K562 (cell line): ENCODE data around the gene PACRG. TPM values are rescaled to one million over a fixed set of nuclear protein-coding genes. Genes with fewer than 3 reads are reported as not detected.

Experiments used
- ATAC-seq: fragments of 200-7000 bp; cut with Tn5 transposase; 3 replicates; pipeline ENCODE4 v1.9.1; 2020; ENCODE audit warnings: moderate library complexity
- BruUV-seq: library from RNA; stranded (reverse); fragments of 400-500 nt; replicated peaks from 2 replicates; lab custom pipeline; 2021; lab: Mats Ljungman, UMichigan
- CTCF ChIA-PET: fragments of 300-600 bp; formaldehyde crosslinking; extraction: SDS; loops from one replicate; lab custom pipeline; 2021; ENCODE audit warnings: low intra/inter-chr PET ratio; lab: Yijun Ruan, JAX
- POLR2A ChIA-PET: fragments of 300-600, 350-650 bp; sonication (Branson Sonifier 250); formaldehyde crosslinking; extraction: SDS; loops from one replicate; lab custom pipeline; 2021; ENCODE audit warnings: antibody characterized with exemption, inconsistent platforms; lab: Yijun Ruan, JAX
- DNase-seq, 4 experiments: peaks; one replicate each; pipeline versions ENCODE4 v3.0.0 to v3.0.0-alpha.2; 2011 to 2018; ENCODE audit warnings: low spot score in 3 of 4, mixed read lengths in 3 of 4; ENCODE audit errors: extremely low read depth in 1 of 4
- FAIRE-seq: peaks from 2 replicates; lab custom pipeline; 2011; peaks lifted over from hg19 to GRCh38; lab: Jason Lieb, UNC
- H2AFZ ChIP-seq: 2 replicates; pipeline ENCODE4 v1.6.0; 2011; ENCODE audit warnings: low read depth, low read length, control low read depth, inconsistent platforms
- H3K27ac ChIP-seq: fragments of 200-600 bp; 3 replicates; pipeline ENCODE4 v1.8.0; 2011; ENCODE audit warnings: low read depth, mild to moderate bottlenecking, control low read depth, inconsistent platforms, low read length, moderate library complexity, mixed read lengths; ENCODE audit errors: extremely low read depth
- H3K27me3 ChIP-seq, 2 experiments: fragments of 300-600 bp in 1 of 2; 2 replicates in 1 of 2; 3 replicates in 1 of 2; pipeline versions ENCODE4 v1.6.0 to v1.8.0; 2011; ENCODE audit warnings: inconsistent platforms in 2 of 2, low read length in 2 of 2, mild to moderate bottlenecking in 1 of 2, mixed read lengths in 1 of 2, moderate library complexity in 1 of 2; ENCODE audit not compliant: control insufficient read depth in 2 of 2, insufficient read depth in 2 of 2
- H3K36me3 ChIP-seq: fragments of 300-600 bp; 3 replicates; pipeline ENCODE4 v1.8.0; 2011; ENCODE audit warnings: mild to moderate bottlenecking, low read length, inconsistent platforms; ENCODE audit not compliant: control insufficient read depth, insufficient read depth
- H3K4me1 ChIP-seq, 2 experiments: fragments of 200-600 bp in 1 of 2; replicated peaks in 1 of 2; 2 replicates in 1 of 2; 3 replicates in 1 of 2; pipeline versions ENCODE4 v1.5.1 to v1.8.0; 2011; ENCODE audit warnings: inconsistent platforms in 2 of 2, low read length in 2 of 2, mild to moderate bottlenecking in 1 of 2, mixed read lengths in 1 of 2, moderate library complexity in 1 of 2; ENCODE audit not compliant: control insufficient read depth in 2 of 2, insufficient read depth in 2 of 2
- H3K4me2 ChIP-seq: 2 replicates; pipeline ENCODE4 v1.6.1; 2011; ENCODE audit warnings: low read length, control low read depth, inconsistent platforms, mixed read lengths; ENCODE audit not compliant: insufficient read depth
- H3K4me3 ChIP-seq: fragments of 200-600 bp; sonication (generic), shearing (Covaris generic); 2 replicates; pipeline ENCODE4 v1.5.1; 2016; ENCODE audit warnings: control low read depth, inconsistent platforms
- H3K79me2 ChIP-seq: fragments of 200-600 bp; 3 replicates; pipeline ENCODE4 v1.8.0; 2011; ENCODE audit warnings: low read length, inconsistent platforms; ENCODE audit not compliant: control insufficient read depth, insufficient read depth
- H3K9ac ChIP-seq, 2 experiments: 2 replicates each; pipeline versions ENCODE4 v1.6.0 to v1.6.1; 2011; ENCODE audit warnings: low read depth in 2 of 2, low read length in 2 of 2, control low read depth in 1 of 2, inconsistent platforms in 1 of 2, mild to moderate bottlenecking in 1 of 2, mixed read lengths in 1 of 2; ENCODE audit not compliant: insufficient read depth in 1 of 2
- H3K9me1 ChIP-seq: one replicate; pipeline ENCODE4 v1.6.0; 2011; ENCODE audit warnings: inconsistent platforms, mild to moderate bottlenecking, low read length, moderate library complexity; ENCODE audit not compliant: control insufficient read depth, insufficient read depth
- H3K9me3 ChIP-seq: replicated peaks from 2 replicates; pipeline ENCODE4 v1.5.1; 2011; ENCODE audit warnings: low read depth, low read length, inconsistent platforms; ENCODE audit not compliant: control insufficient read depth, insufficient read depth
- H4K20me1 ChIP-seq: replicated peaks from 2 replicates; pipeline ENCODE4 v1.6.1; 2011; ENCODE audit warnings: low read length, inconsistent platforms, mixed read lengths; ENCODE audit not compliant: control insufficient read depth, insufficient read depth
- CSDE1 ChIP-seq, 2 experiments: fragments of 450-650 bp; IDR thresholded peaks; 2 replicates each; pipeline ENCODE4 v1.6.1; 2016; ENCODE audit warnings: mild to moderate bottlenecking in 1 of 2
- CXXC5 ChIP-seq: fragments of 250-450 bp; sonication (Bioruptor Pico); IDR thresholded peaks from 2 replicates; pipeline ENCODE4 v1.8.0; 2022; ENCODE audit warnings: inconsistent platforms, mild to moderate bottlenecking, moderate library complexity
- DACH1 ChIP-seq: fragments of 450-650 bp; IDR thresholded peaks from 2 replicates; pipeline ENCODE4 v1.6.1; 2018; ENCODE audit not compliant: partially characterized antibody
- IRF2 ChIP-seq: sonication (generic); formaldehyde crosslinking; IDR thresholded peaks from 2 replicates; pipeline ENCODE4 v1.8.1; 2022; ENCODE audit warnings: mild to moderate bottlenecking, missing genetic modification reagents
- SAP30 ChIP-seq: fragments of 200-600 bp; sonication (generic); IDR thresholded peaks from 2 replicates; pipeline ENCODE4 v1.6.1; 2012; ENCODE audit warnings: borderline replicate concordance, low read depth, mild to moderate bottlenecking, moderate library complexity, low read length, control low read depth, inconsistent platforms; ENCODE audit not compliant: insufficient read depth, poor library complexity, severe bottlenecking
- SRSF1 ChIP-seq: fragments of 200-400 bp; formaldehyde crosslinking; IDR thresholded peaks from 2 replicates; pipeline ENCODE4 v1.6.1; 2017; ENCODE audit warnings: mild to moderate bottlenecking, low read depth, low read length, moderate library complexity
- TCF3 ChIP-seq: sonication (generic); formaldehyde crosslinking; IDR thresholded peaks from 2 replicates; pipeline ENCODE4 v1.4.0; 2020; ENCODE audit warnings: mild to moderate bottlenecking, missing genetic modification reagents
- TEAD4 ChIP-seq, 2 experiments: sonication (generic) in 1 of 2; formaldehyde crosslinking in 1 of 2; IDR thresholded peaks; 2 replicates each; pipeline versions ENCODE4 v1.6.1 to v1.8.0; 2012 to 2022; ENCODE audit warnings: borderline replicate concordance in 1 of 2, inconsistent platforms in 1 of 2, low read length in 1 of 2, mild to moderate bottlenecking in 1 of 2, missing genetic modification reagents in 1 of 2
- ZBTB40 ChIP-seq, 2 experiments: fragments of 450-650 bp in 1 of 2; sonication (generic) in 1 of 2; formaldehyde crosslinking in 1 of 2; IDR thresholded peaks; 2 replicates each; pipeline versions ENCODE4 v1.7.1 to v1.9.0; 2016 to 2022; ENCODE audit warnings: inconsistent platforms in 1 of 2, mild to moderate bottlenecking in 1 of 2, missing genetic modification reagents in 1 of 2
- ZNF436 ChIP-seq: fragments of 250-450, 450-650 bp; sonication (Bioruptor Pico); formaldehyde crosslinking; IDR thresholded peaks from 2 replicates; pipeline ENCODE4 v1.7.0; 2020; ENCODE audit warnings: mild to moderate bottlenecking
- WGBS: fragments of 100-300 bp; shearing (Covaris generic); methylation state at CpG from one replicate; pipeline ENCODE4 v1.1.6; 2016; ENCODE audit warnings: low coverage, mixed read lengths; ENCODE audit not compliant: insufficient coverage; ENCODE audit errors: missing lambda C conversion rate; 5-methylcytosine and 5-hydroxymethylcytosine counted together
- in situ Hi-C: fragments of 300-500 bp; cut with MboI; formaldehyde crosslinking; loops from 4 replicates; pipeline ENCODE4 v1.15.0; 2018; ENCODE audit warnings: inconsistent platforms, mixed read lengths
- intact Hi-C: fragments of 100-400 bp; cut with micrococcal nuclease; formaldehyde crosslinking; loops from 2 replicates; pipeline ENCODE4 v1.14.2; 2022
- polyA plus RNA-seq, 8 experiments: library from polyadenylated mRNA; depleted of rRNA in 4 of 8; stranded (reverse) in 5 of 8; unstranded in 3 of 8; fragments of >200 nt; fragmentation: Nextera tagmentation in 2 of 8; fragmentation: Illumina TruSeq in 1 of 8; extraction: Ambion mirVana in 2 of 8; extraction: Trizol in 1 of 8; gene quantifications; 2 replicates each; pipeline versions ENCODE4 v1.2.1 to v1.2.3, GENCODE V29; 2011 to 2014; ENCODE audit warnings: inconsistent platforms in 1 of 8, missing spikeins in 1 of 8
- total RNA-seq, 7 experiments: library from RNA; depleted of rRNA in 6 of 7; stranded (reverse); fragments of >200 nt in 6 of 7; fragmentation: Illumina TruSeq in 2 of 7; extraction: Trizol in 2 of 7; gene quantifications; 2 replicates each; pipeline versions ENCODE4 v1.2.1 to v1.2.3, GENCODE V29; 2011 to 2021; ENCODE audit warnings: low replicate concordance in 1 of 7

The PACRG gene
- total and polyA plus RNA-seq, 9 of the 15 experiments (the other 6 are each of a cell fraction or from before 2014, with no cell fraction given) = 0.04 TPM; not detected in 8

- no TSS peak for BruUV-seq
- Histone ChIP-seq H3K36me3 (no peaks in the 10 kb centered on the region), H3K4me2 (no peak overlapping the region), H3K9me1 (no peaks in the 10 kb centered on the region), H3K4me3 (no peak overlapping the region), H3K27ac (no peak overlapping the region), H3K9me3 (no peaks in the 10 kb centered on the region), H3K9ac (no peak overlapping the region), H4K20me1 (no peaks in the 10 kb centered on the region), H3K79me2 (no peaks in the 10 kb centered on the region), H2AFZ (no peak overlapping the region), H3K27me3 (peaks cover 52 to 55% of the 10 kb centered on the region in 2 experiments), H3K4me1 (no peaks in the 10 kb centered on the region)
- FAIRE-seq = no peak
- WGBS = 0% methylated on average over 5 of the region's 5 CpGs
- no peak for DNase-seq
- ChIA-PET POLR2A (no interaction called here), CTCF (no interaction called here)
- no peak for TF ChIP-seq DACH1
- TF ChIP-seq SAP30 = no peak
- TF ChIP-seq TEAD4 (IDR thresholded peaks at IDR 0.05; ENCODE audit: low read length) = no peak
- no peak for TF ChIP-seq TEAD4 (CRISPR knock-in tag; IDR thresholded peaks at IDR 0.05; ENCODE audit: borderline replicate concordance)
- no peak for TF ChIP-seq CSDE1 (IDR thresholded peaks at IDR 0.05)
- TF ChIP-seq TCF3 (CRISPR knock-in tag) = no peak
- no peak for TF ChIP-seq ZBTB40 (IDR thresholded peaks at IDR 0.05)
- no peak for TF ChIP-seq ZBTB40 (CRISPR knock-in tag; IDR thresholded peaks at IDR 0.05)
- TF ChIP-seq IRF2 (CRISPR knock-in tag) = no peak
- TF ChIP-seq ZNF436 (CRISPR knock-in tag) = no peak
- no peak for TF ChIP-seq SRSF1
- no peak for TF ChIP-seq CXXC5
- intact Hi-C loops (no loop called here), in situ Hi-C loops (no loop called here)
- no peak for ATAC-seq
Measured at GRCh38 chr6:163192591-163192990, 464.8 kb downstream of the PACRG start.
